ENCODE results near the gene SPINK2.

- TF ChIP-seq POLR2AphosphoS5 (IDR thresholded peaks at IDR 0.05; ENCODE audit: low read depth, low read length) (no peak), TAF1 (IDR thresholded peaks at IDR 0.05; ENCODE audit: borderline replicate concordance, insufficient read depth, low read length) (0 out of 2 replicates have a peak, but pooled peaks have one; percentile 30), SIN3A (IDR thresholded peaks at IDR 0.05; ENCODE audit: borderline replicate concordance, insufficient read depth, low read length) (no peak)
- TF ChIP-seq, protein P1, sequence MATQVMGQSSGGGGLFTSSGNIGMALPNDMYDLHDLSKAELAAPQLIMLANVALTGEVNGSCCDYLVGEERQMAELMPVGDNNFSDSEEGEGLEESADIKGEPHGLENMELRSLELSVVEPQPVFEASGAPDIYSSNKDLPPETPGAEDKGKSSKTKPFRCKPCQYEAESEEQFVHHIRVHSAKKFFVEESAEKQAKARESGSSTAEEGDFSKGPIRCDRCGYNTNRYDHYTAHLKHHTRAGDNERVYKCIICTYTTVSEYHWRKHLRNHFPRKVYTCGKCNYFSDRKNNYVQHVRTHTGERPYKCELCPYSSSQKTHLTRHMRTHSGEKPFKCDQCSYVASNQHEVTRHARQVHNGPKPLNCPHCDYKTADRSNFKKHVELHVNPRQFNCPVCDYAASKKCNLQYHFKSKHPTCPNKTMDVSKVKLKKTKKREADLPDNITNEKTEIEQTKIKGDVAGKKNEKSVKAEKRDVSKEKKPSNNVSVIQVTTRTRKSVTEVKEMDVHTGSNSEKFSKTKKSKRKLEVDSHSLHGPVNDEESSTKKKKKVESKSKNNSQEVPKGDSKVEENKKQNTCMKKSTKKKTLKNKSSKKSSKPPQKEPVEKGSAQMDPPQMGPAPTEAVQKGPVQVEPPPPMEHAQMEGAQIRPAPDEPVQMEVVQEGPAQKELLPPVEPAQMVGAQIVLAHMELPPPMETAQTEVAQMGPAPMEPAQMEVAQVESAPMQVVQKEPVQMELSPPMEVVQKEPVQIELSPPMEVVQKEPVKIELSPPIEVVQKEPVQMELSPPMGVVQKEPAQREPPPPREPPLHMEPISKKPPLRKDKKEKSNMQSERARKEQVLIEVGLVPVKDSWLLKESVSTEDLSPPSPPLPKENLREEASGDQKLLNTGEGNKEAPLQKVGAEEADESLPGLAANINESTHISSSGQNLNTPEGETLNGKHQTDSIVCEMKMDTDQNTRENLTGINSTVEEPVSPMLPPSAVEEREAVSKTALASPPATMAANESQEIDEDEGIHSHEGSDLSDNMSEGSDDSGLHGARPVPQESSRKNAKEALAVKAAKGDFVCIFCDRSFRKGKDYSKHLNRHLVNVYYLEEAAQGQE (IDR thresholded peaks at IDR 0.05; ENCODE audit: insufficient read depth in 1 of 2, low read depth in 2 of 2, low read length in 2 of 2), result no peak
Measured at GRCh38 chr4:56799824-56800756, 21.4 kb downstream of the SPINK2 start.

All from PFSK-1 (cell line).